Purkinje cell (primary cell): ENCODE measurements around the gene CARF. TPM values are rescaled to one million over a fixed set of nuclear protein-coding genes. Genes with fewer than 3 reads are reported as not detected.

Experiments
- polyA plus RNA-seq: library from polyadenylated mRNA; unstranded; fragments of >200 nt; fragmentation: Nextera tagmentation; gene quantifications from 2 replicates; pipeline ENCODE4 v1.2.1, GENCODE V29; 2014

CARF gene
- 1.9 and 9.8 TPM in 2 replicates for polyA plus RNA-seq

GRCh38 chr2:202911512-202912341, at the start of gene CARF, which contains the start of gene WDR12:
TSS of gene CARF (plus strand) at chr2:202912275. CDS start at chr2:202941903, 29,628 bp downstream.
TSS of gene WDR12 (minus strand) at chr2:202911673. CDS start at chr2:202911476, 197 bp downstream.

GRCh38 chr2:202871300-202872141, 40.6 kb upstream of the CARF start, which contains the start of gene ICA1L:
TSS of gene ICA1L (minus strand) at chr2:202871766. CDS start at chr2:202829009, 42,757 bp downstream.

GRCh38 chr2:203014456-203015199, 102.6 kb downstream of the CARF start, which contains the start of gene NBEAL1:
TSS of gene NBEAL1 (plus strand) at chr2:203014875. CDS start at chr2:203016385, 1,510 bp downstream.

Other genes with a start within 250 kb of the CARF start
- gene ICA1L, start 40.5 kb upstream of the CARF start, polyA plus RNA-seq = 10.4 and 15.8 TPM in 2 replicates
- gene WDR12, start 602 bp upstream of the CARF start, polyA plus RNA-seq = 102 and 113 TPM in 2 replicates
- gene NBEAL1, start 102.6 kb downstream of the CARF start, polyA plus RNA-seq = 12.0 and 26.6 TPM in 2 replicates